Activated CD4-positive, CD25-positive, alpha-beta regulatory T cell (primary cell): ENCODE results near the gene APBB3.

Experiments
- DNase-seq, 4 experiments: peaks; one replicate each; lab custom pipeline; 2025; lab: John Stamatoyannopoulos, UW

Gene APBB3

GRCh38 chr5:140553657-140554056, 10.7 kb downstream of the APBB3 start:
- DNase-seq, result no peak

- no peak for DNase-seq
These were observed 12.5 kb downstream of the APBB3 start for GRCh38 chr5:140551872-140552271.

GRCh38 chr5:140550147-140551079, 14.0 kb downstream of the APBB3 start:
- DNase-seq, result no peak

- no peak for DNase-seq
These were observed 14.9 kb downstream of the APBB3 start for GRCh38 chr5:140549237-140550144.

DNA sequence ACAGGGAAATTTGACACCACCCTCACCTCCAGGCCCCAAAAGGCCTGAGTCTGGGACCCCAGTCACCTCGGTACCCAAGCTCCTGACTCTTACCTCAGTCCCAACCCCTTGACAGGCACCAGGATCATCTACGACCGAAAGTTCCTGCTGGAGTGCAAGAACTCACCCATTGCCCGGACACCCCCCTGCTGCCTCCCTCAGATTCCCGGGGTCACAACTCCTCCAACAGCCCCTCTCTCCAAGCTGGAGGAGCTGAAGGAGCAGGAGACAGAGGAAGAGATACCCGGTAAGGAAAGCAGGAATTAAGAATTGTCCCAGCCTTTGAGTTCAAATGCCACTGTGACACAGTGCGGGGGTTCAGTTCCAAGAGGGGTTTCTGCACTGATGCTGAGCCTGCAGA, 15.6 kb downstream of the APBB3 start:
- no peak for DNase-seq

DNA sequence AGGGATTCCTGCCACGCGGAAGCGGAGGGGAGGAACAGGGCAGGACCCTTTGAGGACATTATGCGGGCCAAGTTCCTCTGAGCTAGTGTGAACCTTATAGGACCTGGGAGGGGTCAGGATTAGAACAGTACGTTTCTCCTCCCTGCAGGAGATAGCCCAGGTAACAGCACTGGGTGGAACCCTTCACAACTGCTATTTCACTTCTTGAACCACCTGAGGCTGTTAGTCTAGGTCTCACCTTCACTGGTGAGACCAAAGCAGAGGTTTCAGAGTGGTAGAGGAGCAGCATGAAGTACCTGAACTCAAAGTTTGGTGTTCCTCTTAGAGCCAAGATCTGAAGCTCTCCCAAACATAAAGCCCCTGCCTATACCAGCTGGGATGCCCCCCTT, 16.1 kb downstream of the APBB3 start:
- no peak for DNase-seq

GRCh38 chr5:140547508-140548299, 16.7 kb downstream of the APBB3 start, which contains the start of gene EIF4EBP3:
TSS of gene EIF4EBP3 (plus strand) at chr5:140547662. CDS start at chr5:140547738, 76 bp downstream.
- peak; percentile 49 to 85 (median 72) for DNase-seq

DNA sequence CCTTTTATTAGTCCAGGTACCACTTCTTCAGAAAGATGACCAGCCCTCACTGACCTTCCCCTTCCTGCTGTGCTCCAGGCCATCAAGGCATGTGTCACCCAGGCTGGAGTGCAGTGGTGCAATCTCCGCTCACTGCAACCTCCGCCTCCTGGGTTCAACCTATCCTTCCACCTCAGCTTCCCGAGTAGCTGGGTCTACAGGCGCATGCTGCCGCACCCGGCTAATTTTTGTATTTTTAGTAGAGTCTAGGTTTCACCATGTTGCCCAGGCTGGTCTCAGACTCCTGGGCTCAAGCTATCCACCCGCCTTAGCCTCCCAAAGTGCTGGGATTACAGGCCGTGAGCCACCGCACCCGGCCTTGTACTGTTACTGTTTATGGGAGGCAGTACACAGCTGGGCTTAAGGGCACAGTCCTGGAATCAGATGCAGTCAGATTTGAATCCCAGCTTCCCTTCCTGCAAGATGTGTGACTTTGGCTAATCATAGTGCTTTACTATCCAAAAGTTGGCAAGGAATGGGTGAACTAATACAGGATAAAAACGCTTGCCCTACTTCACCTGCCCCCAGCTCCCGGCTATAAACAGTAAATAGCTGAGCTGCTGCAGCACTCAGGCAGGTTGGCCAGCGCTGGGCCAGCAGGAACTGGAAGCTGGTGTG, 17.4 kb downstream of the APBB3 start:
- DNase-seq, result no peak

DNA sequence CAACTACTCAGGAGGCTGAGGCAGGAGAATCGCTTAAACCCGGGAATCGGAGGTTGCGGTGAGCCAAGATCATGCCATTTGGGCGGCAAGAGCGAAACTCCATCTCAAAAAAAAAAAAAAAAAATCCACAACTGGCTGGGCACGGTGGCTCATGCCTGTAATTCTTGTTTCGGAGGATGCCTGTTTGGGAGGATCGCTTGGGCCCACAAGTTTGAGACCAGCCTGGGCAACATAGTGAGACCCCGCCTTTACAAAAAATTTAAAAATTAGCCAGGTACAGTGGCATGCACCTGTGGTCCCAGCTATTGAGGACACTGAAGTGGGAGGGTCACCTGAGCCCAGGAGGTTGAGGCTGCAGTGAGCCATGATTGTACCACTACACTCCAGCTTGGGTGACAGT, 18.8 kb downstream of the APBB3 start:
- no peak for DNase-seq

DNA sequence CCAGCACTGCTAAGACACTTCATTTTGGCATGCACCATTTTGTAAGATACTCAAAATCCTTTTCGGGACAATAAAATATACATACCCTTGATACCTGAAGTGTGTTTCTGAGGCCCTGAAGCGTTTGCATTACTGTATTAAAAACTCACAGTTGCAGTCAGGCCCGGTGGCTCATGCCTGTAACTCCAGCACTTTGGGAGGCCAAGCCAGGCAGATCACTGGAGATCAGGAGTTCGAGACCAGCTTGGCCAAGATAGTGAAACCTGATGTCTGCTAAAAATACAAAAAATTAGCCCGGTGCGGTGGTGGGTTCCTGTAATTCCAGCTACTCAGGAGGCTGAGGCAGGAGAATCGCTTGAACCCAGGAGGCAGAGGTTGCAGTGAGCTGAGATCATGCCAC, 19.4 kb downstream of the APBB3 start:
- no peak for DNase-seq

DNA sequence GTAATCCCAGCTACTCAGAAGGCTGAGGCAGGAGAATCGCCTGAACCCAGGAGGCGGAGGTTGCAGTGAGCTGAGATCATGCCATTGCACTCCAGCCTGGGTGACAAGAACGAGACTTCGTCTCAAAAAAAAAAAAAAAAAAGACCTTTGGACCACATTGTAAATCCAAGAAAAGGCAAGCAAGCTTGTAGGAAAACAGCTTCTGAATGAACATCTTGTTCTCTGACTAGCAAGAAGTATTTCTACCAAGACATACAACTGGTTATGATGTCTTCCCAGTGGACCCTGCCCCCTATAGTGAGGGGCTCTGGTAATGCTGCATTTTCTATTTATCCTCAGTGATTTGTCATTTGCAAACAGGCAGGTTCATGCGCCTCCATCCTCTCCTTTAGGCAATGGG, 21.4 kb downstream of the APBB3 start:
- no peak for DNase-seq

DNA sequence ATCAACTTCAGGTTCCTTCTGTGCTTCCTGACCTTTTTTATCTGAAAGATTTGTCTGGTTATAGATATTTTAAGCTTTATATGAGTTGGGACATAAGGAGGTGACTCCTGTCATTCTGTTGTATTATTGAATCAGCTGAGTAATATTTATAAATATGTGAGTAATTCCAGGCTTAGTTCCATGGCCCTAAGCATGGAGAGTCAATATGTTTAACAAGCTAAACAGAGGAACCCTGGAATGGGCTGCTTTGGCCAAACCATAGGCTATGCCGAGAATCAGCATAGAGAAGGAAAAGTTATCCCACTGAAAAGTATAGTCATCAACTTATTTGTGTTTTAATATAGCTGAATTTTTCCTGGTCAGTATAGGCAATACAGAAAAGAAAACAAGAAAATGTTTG, 24.2 kb downstream of the APBB3 start:
- no peak for DNase-seq

GRCh38 chr5:140524003-140524402, 40.4 kb downstream of the APBB3 start:
- DNase-seq, result no peak

GRCh38 chr5:140513124-140513523, 51.3 kb downstream of the APBB3 start:
- DNase-seq, result no peak

GRCh38 chr5:140509898-140510297, 54.5 kb downstream of the APBB3 start:
- no peak for DNase-seq
